Right hindlimb (tissue), 1 donor: Measurements from ENCODE around the gene GPC5.
"Not testable (repeated sequence)": the region's sequence is repeated elsewhere in the genome, so short reads cannot be mapped to it uniquely, and the experiment has no call there.

Experiments
- DNase-seq: peaks from one replicate; pipeline ENCODE4 v3.0.0-alpha.2; 2018

GPC5 gene

GRCh38 chr13:91896547-91896946 is 498.1 kb downstream of the GPC5 start:
- DNase-seq, result no peak

- not testable (repeated sequence) for DNase-seq
Observed at GRCh38 chr13:91898986-91899385, 500.6 kb downstream of the GPC5 start.

- DNase-seq, result no peak
Observed at GRCh38 chr13:91902291-91902690, 503.9 kb downstream of the GPC5 start.

GRCh38 chr13:91904005-91904404 is 505.6 kb downstream of the GPC5 start:
- DNase-seq, result no peak

GRCh38 chr13:91904597-91904996 is 506.2 kb downstream of the GPC5 start:
- DNase-seq, result no peak

- no peak for DNase-seq
Observed at GRCh38 chr13:91907398-91907797, 509.0 kb downstream of the GPC5 start.

GRCh38 chr13:91909617-91910016 is 511.2 kb downstream of the GPC5 start:
- DNase-seq, result no peak

- DNase-seq, result no peak
Observed at GRCh38 chr13:91922969-91923592, 524.7 kb downstream of the GPC5 start.

GRCh38 chr13:91930687-91931086 is 532.3 kb downstream of the GPC5 start:
- DNase-seq, result no peak

- DNase-seq, result no peak
Observed at GRCh38 chr13:91934354-91934753, 535.9 kb downstream of the GPC5 start.

GRCh38 chr13:91946498-91947070 is 548.2 kb downstream of the GPC5 start:
- DNase-seq, result no peak

GRCh38 chr13:91948736-91949135 is 550.3 kb downstream of the GPC5 start:
- no peak for DNase-seq

- no peak for DNase-seq
Observed at GRCh38 chr13:91950803-91951202, 552.4 kb downstream of the GPC5 start.

GRCh38 chr13:91955546-91956355 is 557.3 kb downstream of the GPC5 start:
- no peak for DNase-seq

GRCh38 chr13:91960947-91961346 is 562.5 kb downstream of the GPC5 start:
- DNase-seq, result no peak

GRCh38 chr13:91962946-91963345 is 564.5 kb downstream of the GPC5 start:
- no peak for DNase-seq

- no peak for DNase-seq
Observed at GRCh38 chr13:91965511-91965910, 567.1 kb downstream of the GPC5 start.

- no peak for DNase-seq
Observed at GRCh38 chr13:91978571-91978970, 580.1 kb downstream of the GPC5 start.

- DNase-seq, result no peak
Observed at GRCh38 chr13:91986761-91987483, 588.5 kb downstream of the GPC5 start.

- no peak for DNase-seq
Observed at GRCh38 chr13:91988331-91988730, 589.9 kb downstream of the GPC5 start.

GRCh38 chr13:92012787-92013186 is 614.4 kb downstream of the GPC5 start:
- no peak for DNase-seq

- DNase-seq, result no peak
Observed at GRCh38 chr13:92017737-92018136, 619.3 kb downstream of the GPC5 start.

- DNase-seq, result no peak
Observed at GRCh38 chr13:92028695-92029094, 630.3 kb downstream of the GPC5 start.

- DNase-seq, result no peak
Observed at GRCh38 chr13:92029641-92030040, 631.2 kb downstream of the GPC5 start.
